Right atrium auricular region (tissue), 2 donors: ENCODE data around the gene LSP1. TPM values are rescaled to one million over a fixed set of nuclear protein-coding genes. Genes with fewer than 3 reads are reported as not detected.
"Not testable (repeated sequence)": the region's sequence is repeated elsewhere in the genome, so short reads cannot be mapped to it uniquely, and the experiment has no call there.

Experiments
- DNase-seq: peaks from one replicate; pipeline ENCODE4 v3.0.0-alpha.2; 2019; ENCODE audit warnings: low spot score
- H3K27ac ChIP-seq, 2 donors: fragments of 200-600 bp; sonication (generic); 1 replicate in 1 of 2; 2 replicates in 1 of 2; pipeline ENCODE4 v1.5.1; 2016 to 2019
- H3K27me3 ChIP-seq, 2 donors: fragments of 200-600 bp; sonication (generic); one replicate each; pipeline versions ENCODE4 v1.5.1 to v1.6.0; 2017 to 2019
- H3K36me3 ChIP-seq: fragments of 200-600 bp; sonication (generic); one replicate; pipeline ENCODE4 v1.5.1; 2016
- H3K4me1 ChIP-seq, 2 donors: fragments of 200-600 bp; sonication (generic); one replicate each; pipeline versions ENCODE4 v1.5.1 to v1.6.0; 2017 to 2019
- H3K4me3 ChIP-seq, 2 donors: fragments of 200-600 bp; sonication (generic); 1 replicate in 1 of 2; 2 replicates in 1 of 2; pipeline ENCODE4 v1.5.1; 2017 to 2019; ENCODE audit warnings: mild to moderate bottlenecking in 1 of 2, moderate library complexity in 1 of 2
- H3K9me3 ChIP-seq, 2 donors: fragments of 200-600 bp; sonication (generic); one replicate each; pipeline ENCODE4 v1.5.1; 2019
- total RNA-seq, 2 donors: library from RNA; depleted of rRNA; stranded (reverse); fragments of >200 nt; gene quantifications; one replicate each; pipeline ENCODE4 v1.1.0, GENCODE V29; 2016
- TF ChIP-seq, protein P1 (sequence below), 2 donors: fragments of 200-600 bp; sonication (generic); IDR thresholded peaks; one replicate each; pipeline ENCODE4 v1.5.1; 2019; ENCODE audit warnings: antibody characterized with exemption in 2 of 2

Gene LSP1, protein sequence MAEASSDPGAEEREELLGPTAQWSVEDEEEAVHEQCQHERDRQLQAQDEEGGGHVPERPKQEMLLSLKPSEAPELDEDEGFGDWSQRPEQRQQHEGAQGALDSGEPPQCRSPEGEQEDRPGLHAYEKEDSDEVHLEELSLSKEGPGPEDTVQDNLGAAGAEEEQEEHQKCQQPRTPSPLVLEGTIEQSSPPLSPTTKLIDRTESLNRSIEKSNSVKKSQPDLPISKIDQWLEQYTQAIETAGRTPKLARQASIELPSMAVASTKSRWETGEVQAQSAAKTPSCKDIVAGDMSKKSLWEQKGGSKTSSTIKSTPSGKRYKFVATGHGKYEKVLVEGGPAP
- 10 to 100 TPM in 1 of 2 donors, 1 to 10 TPM in 1; 7.9 to 12.1 TPM for total RNA-seq

DNA sequence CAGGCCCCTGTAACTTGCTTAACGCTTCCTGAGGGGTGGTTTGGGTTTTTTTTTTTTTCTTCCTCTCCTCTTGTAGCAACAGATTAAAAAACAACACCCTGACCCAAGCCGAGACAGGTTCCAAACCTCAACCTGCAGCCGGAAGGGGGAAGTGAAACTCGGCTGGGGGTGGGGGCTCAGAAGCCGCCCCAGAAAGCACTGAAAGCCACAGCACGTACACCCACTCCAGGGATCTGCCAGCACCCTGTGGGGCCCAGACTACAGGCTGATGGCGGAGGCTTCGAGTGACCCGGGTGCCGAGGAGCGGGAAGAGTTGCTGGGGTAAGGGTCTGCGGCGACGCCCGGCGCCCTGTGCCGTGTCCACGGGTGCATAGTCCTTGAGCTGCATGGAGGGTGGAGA, at the start of gene LSP1:
Gene LSP1 (plus strand): TSS at position 208 of the 400 bp plus-strand sequence. CDS start 61 bp downstream, at position 269.
- no peak for DNase-seq
- no peaks in the 10 kb centered on the region for H3K9me3 ChIP-seq
- no peaks in the 10 kb centered on the region for H3K36me3 ChIP-seq
- H3K4me1 ChIP-seq: no peaks in the 10 kb centered on the region
- peak within 1 kb of the TSS in 1 of 2 donors; percentile 11 for H3K4me3 ChIP-seq
- TF ChIP-seq, protein P1, sequence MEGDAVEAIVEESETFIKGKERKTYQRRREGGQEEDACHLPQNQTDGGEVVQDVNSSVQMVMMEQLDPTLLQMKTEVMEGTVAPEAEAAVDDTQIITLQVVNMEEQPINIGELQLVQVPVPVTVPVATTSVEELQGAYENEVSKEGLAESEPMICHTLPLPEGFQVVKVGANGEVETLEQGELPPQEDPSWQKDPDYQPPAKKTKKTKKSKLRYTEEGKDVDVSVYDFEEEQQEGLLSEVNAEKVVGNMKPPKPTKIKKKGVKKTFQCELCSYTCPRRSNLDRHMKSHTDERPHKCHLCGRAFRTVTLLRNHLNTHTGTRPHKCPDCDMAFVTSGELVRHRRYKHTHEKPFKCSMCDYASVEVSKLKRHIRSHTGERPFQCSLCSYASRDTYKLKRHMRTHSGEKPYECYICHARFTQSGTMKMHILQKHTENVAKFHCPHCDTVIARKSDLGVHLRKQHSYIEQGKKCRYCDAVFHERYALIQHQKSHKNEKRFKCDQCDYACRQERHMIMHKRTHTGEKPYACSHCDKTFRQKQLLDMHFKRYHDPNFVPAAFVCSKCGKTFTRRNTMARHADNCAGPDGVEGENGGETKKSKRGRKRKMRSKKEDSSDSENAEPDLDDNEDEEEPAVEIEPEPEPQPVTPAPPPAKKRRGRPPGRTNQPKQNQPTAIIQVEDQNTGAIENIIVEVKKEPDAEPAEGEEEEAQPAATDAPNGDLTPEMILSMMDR (IDR thresholded peaks at IDR 0.05): no peak
- no peaks in the 10 kb centered on the region for H3K27me3 ChIP-seq
- H3K27ac ChIP-seq: no peak within 1 kb of the TSS

DNA sequence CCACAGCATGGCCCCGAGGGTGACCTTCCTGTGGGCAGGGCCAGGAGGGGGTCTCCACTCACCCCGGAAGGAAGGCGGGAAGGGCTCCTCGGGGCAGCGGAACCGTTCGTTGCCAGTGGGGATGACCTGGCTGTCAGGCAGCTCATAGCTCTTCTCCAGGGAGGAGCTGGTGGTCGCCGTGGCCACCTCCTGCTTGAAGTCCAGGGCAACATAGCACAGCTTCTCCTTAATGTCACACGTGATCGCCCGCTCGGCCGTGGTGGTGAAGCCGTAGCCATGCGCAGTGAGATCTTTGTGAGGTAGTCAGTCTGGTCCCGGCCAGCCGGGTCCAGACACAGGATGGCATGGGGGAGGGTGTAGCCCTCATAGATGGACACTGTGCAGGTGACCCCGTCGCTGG, 49.6 kb upstream of the LSP1 start:
- H3K27me3 ChIP-seq: no peaks in the 10 kb centered on the region

DNA sequence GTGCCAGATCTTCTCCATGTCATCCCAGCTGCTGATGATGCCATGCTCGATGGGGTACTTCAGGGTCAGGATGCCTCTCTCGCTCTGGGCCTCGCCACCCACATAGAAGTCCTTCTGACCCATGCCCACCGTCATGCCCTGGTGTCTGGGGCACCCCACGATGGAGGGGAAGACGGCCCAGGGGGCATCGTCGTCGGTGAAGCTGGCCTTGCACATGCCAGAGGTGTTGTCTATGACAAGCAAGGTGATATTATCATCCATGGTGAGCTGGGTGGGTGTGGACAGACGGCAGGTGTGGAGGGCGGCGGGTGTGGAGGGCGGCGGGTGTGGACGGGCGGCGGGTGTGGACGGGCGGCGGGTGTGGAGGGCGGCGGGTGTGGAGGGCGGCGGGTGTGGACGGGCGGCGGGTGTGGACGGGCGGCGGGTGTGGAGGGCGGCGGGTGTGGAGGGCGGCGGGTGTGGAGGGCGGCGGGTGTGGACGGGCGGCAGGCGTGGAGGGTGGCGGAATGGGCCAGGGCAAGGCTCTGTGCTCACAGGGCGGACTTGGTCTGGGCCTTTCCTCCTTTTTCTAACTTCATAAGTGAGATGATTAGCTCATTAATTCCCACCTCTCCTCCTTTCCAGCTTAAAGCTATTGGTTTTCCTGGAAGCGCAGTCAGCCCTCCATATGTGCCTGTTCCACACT, 48.9 kb upstream of the LSP1 start:
- not testable (repeated sequence) for H3K36me3 ChIP-seq, H3K4me1 ChIP-seq, H3K9me3 ChIP-seq, H3K27me3 ChIP-seq, H3K4me3 ChIP-seq, DNase-seq, H3K27ac ChIP-seq

More for the DNA sequence above, 49.6 kb upstream of the LSP1 start:
- H3K27ac ChIP-seq: no peak overlapping the region
- no peak for DNase-seq
- H3K4me1 ChIP-seq: no peaks in the 10 kb centered on the region
- H3K36me3 ChIP-seq: no peaks in the 10 kb centered on the region
- no peaks in the 10 kb centered on the region for H3K9me3 ChIP-seq
- TF ChIP-seq, protein P1 (IDR thresholded peaks at IDR 0.05): no peak
- H3K4me3 ChIP-seq: no peak overlapping the region

DNA sequence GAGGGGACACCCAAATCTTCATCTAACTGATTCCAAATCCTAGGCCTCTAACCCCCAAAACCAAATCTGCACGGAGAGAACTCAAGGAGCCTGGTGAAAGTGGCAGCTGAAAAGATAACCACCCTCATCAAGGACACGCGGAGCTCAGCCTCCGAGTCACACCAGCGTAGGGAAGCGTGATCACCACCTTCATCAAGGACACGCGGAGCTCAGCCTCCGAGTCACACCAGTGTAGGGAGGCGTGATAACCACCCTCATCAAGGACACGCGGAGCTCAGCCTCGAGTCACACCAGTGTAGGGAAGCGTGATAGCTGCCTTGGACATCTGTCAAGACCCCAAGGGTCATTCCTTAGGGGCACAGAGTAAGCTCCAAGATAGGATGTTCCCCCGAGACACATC, 47.4 kb upstream of the LSP1 start:
- H3K36me3 ChIP-seq: no peaks in the 10 kb centered on the region
- H3K4me1 ChIP-seq: no peaks in the 10 kb centered on the region
- no peak overlapping the region for H3K27ac ChIP-seq
- no peak for DNase-seq
- TF ChIP-seq, protein P1 (IDR thresholded peaks at IDR 0.05): no peak
- no peaks in the 10 kb centered on the region for H3K9me3 ChIP-seq
- H3K27me3 ChIP-seq: no peaks in the 10 kb centered on the region
- H3K4me3 ChIP-seq: no peak overlapping the region

DNA sequence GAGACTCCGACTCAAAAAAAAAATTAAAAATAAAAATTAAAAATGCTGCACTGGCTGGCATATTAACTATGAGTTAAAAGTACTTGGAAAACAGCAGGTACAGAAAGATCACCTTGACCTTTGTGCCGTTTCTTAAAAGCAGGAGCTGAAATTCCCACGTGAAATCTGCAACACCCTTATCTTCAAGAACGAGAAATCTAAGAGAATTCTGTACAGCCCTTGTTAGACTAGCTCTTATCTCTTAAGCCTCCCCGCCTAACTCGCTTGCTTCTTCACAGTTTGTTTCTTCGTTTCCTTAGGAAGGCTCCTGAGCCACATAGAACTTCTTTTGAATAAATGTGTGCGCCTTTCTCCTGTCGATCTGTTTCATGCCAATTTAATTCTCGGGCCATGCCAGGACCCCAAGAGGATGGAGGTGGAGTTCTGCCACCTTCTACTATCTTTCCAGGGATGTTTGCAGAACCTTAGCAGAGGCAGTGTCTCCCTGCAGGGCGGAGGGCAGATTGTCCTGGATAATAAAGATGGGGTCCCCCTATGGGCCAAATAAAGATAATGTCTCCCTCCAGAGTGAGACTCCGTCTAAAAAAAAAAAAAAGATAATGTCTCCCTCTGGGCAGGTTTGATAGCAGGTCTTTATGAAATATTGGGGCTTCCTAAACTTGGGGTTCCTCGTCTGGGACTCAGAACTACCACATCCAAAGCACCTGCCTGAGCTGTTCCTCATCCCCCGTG, 45.5 kb upstream of the LSP1 start:
- Histone ChIP-seq H3K4me3 (no peak overlapping the region), H3K9me3 (no peaks in the 10 kb centered on the region), H3K4me1 (no peaks in the 10 kb centered on the region), H3K27me3 (no peaks in the 10 kb centered on the region), H3K27ac (no peak overlapping the region), H3K36me3 (no peaks in the 10 kb centered on the region)
- TF ChIP-seq, protein P1 (IDR thresholded peaks at IDR 0.05): no peak
- DNase-seq: no peak

DNA sequence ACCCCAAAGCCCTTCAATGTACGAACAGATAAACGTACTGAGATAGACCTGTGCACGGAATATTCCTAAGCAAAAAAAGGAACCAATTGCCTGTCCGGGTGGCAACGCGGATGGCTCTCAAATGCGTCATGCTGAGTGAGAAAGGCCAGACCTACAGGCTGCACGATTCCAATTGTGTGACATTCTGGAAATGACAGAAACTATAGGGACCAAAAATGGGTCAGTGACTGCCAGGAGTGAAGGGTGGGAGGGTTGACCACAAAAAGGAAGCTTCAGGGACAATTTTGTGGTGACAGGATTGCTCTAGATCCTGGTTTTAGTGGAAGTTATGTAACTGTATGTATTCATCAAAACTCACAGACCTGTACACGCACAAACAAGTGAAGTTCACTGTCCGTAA, 42.1 kb upstream of the LSP1 start:
- Histone ChIP-seq H3K27ac (no peak overlapping the region), H3K9me3 (no peaks in the 10 kb centered on the region), H3K36me3 (no peaks in the 10 kb centered on the region), H3K4me3 (no peak overlapping the region), H3K27me3 (no peaks in the 10 kb centered on the region), H3K4me1 (no peaks in the 10 kb centered on the region)
- no peak for DNase-seq
- TF ChIP-seq, protein P1 (IDR thresholded peaks at IDR 0.05): no peak
